ENCODE results near the gene MOB3C. TPM values are rescaled to one million over a fixed set of nuclear protein-coding genes. Genes with fewer than 3 reads are reported as not detected.

Gene MOB3C
- total and polyA plus RNA-seq, 8 donors = 11.2 to 21.3 (median 14.8) TPM

DNA sequence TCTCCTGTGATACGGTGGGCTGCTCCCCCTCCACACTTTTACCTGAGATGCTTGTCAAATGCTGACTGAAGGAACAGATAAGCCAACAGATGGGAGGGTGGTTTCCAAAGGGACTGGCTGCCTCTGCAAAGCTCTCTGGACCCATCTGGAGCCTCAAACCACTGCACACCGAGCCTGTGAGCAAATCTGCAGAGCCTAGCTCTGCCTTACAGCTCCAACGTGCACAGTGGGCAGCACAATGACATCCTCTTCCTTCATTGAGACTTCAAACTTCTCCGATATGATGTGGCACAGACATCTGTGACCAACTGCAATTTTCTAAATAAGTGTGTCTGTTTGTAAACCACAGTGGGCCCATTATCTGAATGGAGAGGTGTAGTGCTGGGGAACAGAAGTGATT lies 38.9 kb downstream of the MOB3C start:
- TF ChIP-seq, protein P1, sequence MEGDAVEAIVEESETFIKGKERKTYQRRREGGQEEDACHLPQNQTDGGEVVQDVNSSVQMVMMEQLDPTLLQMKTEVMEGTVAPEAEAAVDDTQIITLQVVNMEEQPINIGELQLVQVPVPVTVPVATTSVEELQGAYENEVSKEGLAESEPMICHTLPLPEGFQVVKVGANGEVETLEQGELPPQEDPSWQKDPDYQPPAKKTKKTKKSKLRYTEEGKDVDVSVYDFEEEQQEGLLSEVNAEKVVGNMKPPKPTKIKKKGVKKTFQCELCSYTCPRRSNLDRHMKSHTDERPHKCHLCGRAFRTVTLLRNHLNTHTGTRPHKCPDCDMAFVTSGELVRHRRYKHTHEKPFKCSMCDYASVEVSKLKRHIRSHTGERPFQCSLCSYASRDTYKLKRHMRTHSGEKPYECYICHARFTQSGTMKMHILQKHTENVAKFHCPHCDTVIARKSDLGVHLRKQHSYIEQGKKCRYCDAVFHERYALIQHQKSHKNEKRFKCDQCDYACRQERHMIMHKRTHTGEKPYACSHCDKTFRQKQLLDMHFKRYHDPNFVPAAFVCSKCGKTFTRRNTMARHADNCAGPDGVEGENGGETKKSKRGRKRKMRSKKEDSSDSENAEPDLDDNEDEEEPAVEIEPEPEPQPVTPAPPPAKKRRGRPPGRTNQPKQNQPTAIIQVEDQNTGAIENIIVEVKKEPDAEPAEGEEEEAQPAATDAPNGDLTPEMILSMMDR (IDR thresholded peaks at IDR 0.05) = no peak
- 76 to 79% methylated on average over 4 of the region's 4 CpGs for WGBS, 2 donors
- H3K27me3 ChIP-seq = no peaks in the 10 kb centered on the region
- H3K27ac ChIP-seq = no peak overlapping the region
- H3K9me3 ChIP-seq = no peaks in the 10 kb centered on the region
- ATAC-seq = no peak
- intact Hi-C loops (cut with DNase I) = no loop called here
- H3K36me3 ChIP-seq = peaks cover 0 to 55% (median 27%) of the 10 kb centered on the region in 3 donors
- peaks cover 0 to 4% (median 0%) of the 10 kb centered on the region in 3 donors for H3K4me1 ChIP-seq
- no peak for FAIRE-seq
- DNase-seq = no peak
- no peak overlapping the region for H3K4me3 ChIP-seq

DNA sequence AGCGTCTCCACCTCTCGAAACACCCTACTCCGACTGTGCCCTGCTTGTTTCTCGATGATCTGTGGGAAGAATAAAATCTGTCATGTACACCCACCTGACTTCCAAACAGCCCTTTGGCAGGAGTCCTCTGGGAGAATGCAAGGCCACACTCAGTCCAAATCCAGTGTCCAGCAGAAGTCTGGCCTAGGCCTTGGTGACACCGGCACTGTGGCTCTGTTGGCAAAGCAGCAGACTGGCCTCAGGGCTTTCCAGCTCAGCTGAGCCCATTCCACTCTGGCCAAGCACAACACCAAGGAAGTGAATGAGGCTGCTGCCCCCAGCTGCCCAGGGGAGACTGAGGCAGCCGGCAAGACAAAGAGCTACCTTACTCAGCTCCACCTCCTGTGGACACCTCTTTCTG lies 40.0 kb downstream of the MOB3C start:
- peak in 1 of 6 donors; percentile 25 for DNase-seq
- peak in 3 of 4 donors; percentile 7 to 62 (median 24) for ATAC-seq

DNA sequence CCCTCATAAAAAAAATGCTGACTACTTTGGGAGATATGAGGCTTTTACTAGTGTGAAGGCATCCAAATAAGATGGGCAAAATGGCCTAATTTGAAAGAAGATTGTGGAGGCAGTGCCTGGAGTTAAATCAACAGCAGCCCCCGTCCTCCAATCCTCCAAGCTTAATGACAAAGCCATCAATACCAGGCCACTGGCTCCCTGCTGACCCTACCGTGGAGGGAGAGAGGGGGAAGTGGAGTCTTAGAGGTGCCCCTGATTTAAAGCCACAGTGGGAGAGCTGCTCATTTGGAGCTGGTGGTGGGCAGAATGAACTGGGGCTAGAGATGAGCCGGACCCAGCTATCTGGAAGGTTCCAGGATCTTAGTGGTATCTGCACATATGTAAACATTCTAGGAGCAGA lies 40.8 kb downstream of the MOB3C start:
- H3K4me1 ChIP-seq = peaks cover 0 to 4% (median 0%) of the 10 kb centered on the region in 3 donors
- peaks cover 0 to 44% (median 18%) of the 10 kb centered on the region in 3 donors for H3K36me3 ChIP-seq
- 82 to 88% methylated on average over 3 of the region's 3 CpGs for WGBS, 2 donors
- H3K9me3 ChIP-seq = no peaks in the 10 kb centered on the region
- TF ChIP-seq, protein P1 (IDR thresholded peaks at IDR 0.05) = no peak
- ATAC-seq (no peak), DNase-seq (no peak), FAIRE-seq (no peak)
- no peak overlapping the region for H3K4me3 ChIP-seq
- intact Hi-C loops (cut with DNase I) = no loop called here
- H3K27ac ChIP-seq = peak overlapping the region in 1 of 4 donors; percentile 17
- H3K27me3 ChIP-seq = no peaks in the 10 kb centered on the region

More for the DNA sequence above, 40.0 kb downstream of the MOB3C start:
- 38 to 49% methylated on average over 6 of the region's 6 CpGs for WGBS, 2 donors
- no peak for FAIRE-seq
- H3K4me3 ChIP-seq = no peak overlapping the region
- no peak overlapping the region for H3K27ac ChIP-seq
- intact Hi-C loops (cut with DNase I) = no loop called here
- H3K9me3 ChIP-seq = no peaks in the 10 kb centered on the region
- TF ChIP-seq, protein P1 (IDR thresholded peaks at IDR 0.05) = no peak
- peaks cover 0 to 4% (median 0%) of the 10 kb centered on the region in 3 donors for H3K4me1 ChIP-seq
- H3K27me3 ChIP-seq = no peaks in the 10 kb centered on the region
- peaks cover 0 to 44% (median 18%) of the 10 kb centered on the region in 3 donors for H3K36me3 ChIP-seq

DNA sequence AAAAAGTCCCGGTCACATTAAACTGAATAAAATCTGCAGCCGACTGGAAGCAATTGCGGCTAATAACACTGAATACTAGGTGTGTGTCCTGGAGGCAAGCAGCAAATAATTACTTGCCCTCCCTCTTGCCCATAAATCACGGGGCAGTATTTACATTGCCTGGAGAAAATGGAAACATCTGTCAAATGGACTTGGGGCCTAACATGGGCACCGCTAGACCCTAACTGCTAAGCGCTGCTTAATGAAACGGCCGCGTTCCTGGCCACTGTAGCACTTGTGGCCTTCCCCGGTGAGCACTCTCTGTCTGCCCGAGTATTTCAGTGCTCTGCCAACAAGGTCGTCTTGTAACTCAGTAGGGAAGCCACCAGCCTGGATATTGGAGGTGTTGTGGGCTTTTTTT lies 41.3 kb downstream of the MOB3C start:
- 68 to 72% methylated on average over 12 of the region's 12 CpGs for WGBS, 2 donors
- ATAC-seq (peak in 3 of 4 donors; percentile 38 to 73 (median 43)), DNase-seq (no peak), FAIRE-seq (no peak)
- H3K36me3 ChIP-seq = peaks cover 0 to 42% (median 18%) of the 10 kb centered on the region in 3 donors
- intact Hi-C loops (cut with DNase I) = no loop called here
- H3K27ac ChIP-seq = peak overlapping the region in 1 of 4 donors; percentile 17
- H3K27me3 ChIP-seq = no peaks in the 10 kb centered on the region
- TF ChIP-seq, protein P1 (IDR thresholded peaks at IDR 0.05) = no peak
- H3K9me3 ChIP-seq = no peaks in the 10 kb centered on the region
- H3K4me1 ChIP-seq = peaks cover 0 to 4% (median 0%) of the 10 kb centered on the region in 3 donors
- H3K4me3 ChIP-seq = no peak overlapping the region

DNA sequence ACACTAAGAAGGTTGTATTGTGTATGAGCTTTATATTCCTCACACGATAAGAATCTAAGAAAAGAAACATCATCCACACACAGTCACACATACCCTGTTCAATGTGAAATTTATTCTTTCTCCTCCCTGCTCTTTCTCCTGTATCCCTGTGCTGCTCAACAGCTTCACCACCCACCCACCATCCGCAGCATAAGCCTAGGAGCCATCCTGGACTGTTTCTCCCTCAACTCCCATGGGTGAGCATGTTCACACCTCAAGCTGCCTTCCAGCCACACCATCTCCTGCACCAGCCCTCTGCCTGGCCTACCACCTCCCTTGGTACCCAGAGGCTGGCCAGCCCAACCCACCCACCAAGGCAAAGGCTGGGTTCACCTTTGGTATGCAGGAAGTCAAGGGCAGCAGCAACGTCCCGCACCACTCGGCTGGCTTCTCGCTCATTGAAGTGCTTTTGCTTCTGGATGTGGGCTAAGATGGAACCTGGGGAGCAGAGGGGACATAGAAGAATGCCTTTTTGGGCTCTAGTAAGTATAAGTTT lies 44.9 kb downstream of the MOB3C start:
- Histone ChIP-seq H3K4me3 (no peak overlapping the region), H3K9me3 (no peaks in the 10 kb centered on the region), H3K27me3 (no peaks in the 10 kb centered on the region), H3K4me1 (peaks cover 0 to 2% (median 0%) of the 10 kb centered on the region in 3 donors), H3K36me3 (peaks cover 0 to 40% (median 1%) of the 10 kb centered on the region in 3 donors), H3K27ac (no peak overlapping the region)
- ATAC-seq = no peak
- TF ChIP-seq, protein P1 (IDR thresholded peaks at IDR 0.05) = no peak
- intact Hi-C loops (cut with DNase I) = no loop called here
- FAIRE-seq = no peak
- DNase-seq = no peak
- 90 to 93% methylated on average over 6 of the region's 6 CpGs for WGBS, 2 donors
